HepG2 (cell line): ENCODE measurements around the gene MTMR3. TPM values are rescaled to one million over a fixed set of nuclear protein-coding genes. Genes with fewer than 3 reads are reported as not detected.

ENCODE experiments used
- KAT8 ChIP-seq: IDR thresholded peaks from 2 replicates; pipeline ENCODE4 v1.6.1; 2016; ENCODE audit warnings: missing genetic modification reagents, missing compliant biosample characterization
- MAFK ChIP-seq, 2 experiments: IDR thresholded peaks in 1 of 2; conservative IDR thresholded peaks in 1 of 2; 2 replicates each; pipeline ENCODE4 v1.6.1; 2011; ENCODE audit warnings: improper control_type of control experiment in 2 of 2, low read length in 2 of 2
- NR2C2 ChIP-seq: sonication (generic); formaldehyde crosslinking; IDR thresholded peaks from 2 replicates; pipeline ENCODE4 v1.4.0; 2020; ENCODE audit warnings: missing genetic modification reagents, mild to moderate bottlenecking, moderate library complexity, borderline replicate concordance
- SMAD1 ChIP-seq: sonication (generic); formaldehyde crosslinking; IDR thresholded peaks from 2 replicates; pipeline ENCODE4 v1.4.0; 2020; ENCODE audit warnings: missing genetic modification reagents, low read depth, mild to moderate bottlenecking, borderline replicate concordance
- THAP11 ChIP-seq: IDR thresholded peaks from 2 replicates; pipeline ENCODE4 v1.6.1; 2016; ENCODE audit warnings: missing biosample characterization, missing genetic modification reagents
- YEATS2 ChIP-seq: sonication (generic); formaldehyde crosslinking; IDR thresholded peaks from 2 replicates; pipeline ENCODE4 v1.4.0; 2020; ENCODE audit warnings: missing genetic modification reagents, borderline replicate concordance
- ZEB1 ChIP-seq: IDR thresholded peaks from 2 replicates; pipeline ENCODE4 v1.6.1; 2012; ENCODE audit warnings: mild to moderate bottlenecking, low read depth, inconsistent platforms; ENCODE audit not compliant: insufficient replicate concordance
- ZFP82 ChIP-seq: sonication (generic); formaldehyde crosslinking; IDR thresholded peaks from 2 replicates; pipeline ENCODE4 v1.5.1; 2020; ENCODE audit warnings: mild to moderate bottlenecking, missing genetic modification reagents, borderline replicate concordance
- ZNF138 ChIP-seq: sonication (generic); formaldehyde crosslinking; IDR thresholded peaks from 2 replicates; pipeline ENCODE4 v1.5.0; 2020; ENCODE audit warnings: mild to moderate bottlenecking, low read depth, missing genetic modification reagents
- ZNF501 ChIP-seq: sonication (generic); formaldehyde crosslinking; IDR thresholded peaks from 2 replicates; pipeline ENCODE4 v1.5.1; 2020; ENCODE audit warnings: mild to moderate bottlenecking, moderate library complexity, missing genetic modification reagents
- ZNF563 ChIP-seq: sonication (generic); formaldehyde crosslinking; IDR thresholded peaks from 2 replicates; pipeline ENCODE4 v1.8.0; 2022; ENCODE audit warnings: mild to moderate bottlenecking, moderate library complexity, missing genetic modification reagents
- ZNF652 ChIP-seq: IDR thresholded peaks from 2 replicates; pipeline ENCODE4 v1.6.1; 2016; ENCODE audit warnings: low read depth, borderline replicate concordance
- ZNF761 ChIP-seq: sonication (generic); formaldehyde crosslinking; conservative IDR thresholded peaks from 2 replicates; pipeline ENCODE4 v1.4.0; 2020; ENCODE audit warnings: mild to moderate bottlenecking, missing genetic modification reagents
- polyA plus RNA-seq, 8 experiments: library from polyadenylated mRNA; depleted of rRNA in 3 of 8; stranded (reverse) in 7 of 8; unstranded in 1 of 8; fragments of >200 nt; fragmentation: Illumina TruSeq in 4 of 8; extraction: Trizol in 4 of 8; gene quantifications; 2 replicates each; pipeline versions ENCODE4 v1.2.1 to v1.2.3, GENCODE V29; 2011 to 2016; ENCODE audit warnings: low read depth in 4 of 8, missing spikeins in 1 of 8, mixed read lengths in 1 of 8; ENCODE audit not compliant: insufficient read depth in 1 of 8
- total RNA-seq, 5 experiments: library from RNA; depleted of rRNA; stranded (reverse); fragments of >200 nt; fragmentation: Illumina TruSeq; extraction: Trizol; gene quantifications; 2 replicates each; pipeline ENCODE4 v1.2.3, GENCODE V29; 2016; ENCODE audit warnings: low read depth in 1 of 5
- TF ChIP-seq, protein P1 (sequence below): sonication (generic); formaldehyde crosslinking; IDR thresholded peaks from 2 replicates; pipeline ENCODE4 v1.8.1; 2023; ENCODE audit warnings: mild to moderate bottlenecking, inconsistent platforms, moderate library complexity, missing genetic modification reagents, borderline replicate concordance
- TF ChIP-seq, protein P2 (sequence below): fragments of 450-650 bp; IDR thresholded peaks from 2 replicates; pipeline ENCODE4 v1.6.1; 2017; ENCODE audit warnings: mild to moderate bottlenecking
- TF ChIP-seq, protein P3 (sequence below): sonication (generic); formaldehyde crosslinking; IDR thresholded peaks from 2 replicates; pipeline ENCODE4 v1.5.1; 2020; ENCODE audit warnings: mild to moderate bottlenecking, missing genetic modification reagents
- TF ChIP-seq, protein P4 (sequence below): fragments of 450-650 bp; IDR thresholded peaks from 2 replicates; pipeline ENCODE4 v1.6.1; 2016
- TF ChIP-seq, protein P5 (sequence below): IDR thresholded peaks from 2 replicates; pipeline ENCODE4 v1.6.1; 2016

The MTMR3 gene
- total and polyA plus RNA-seq, 2 of the 13 experiments (the other 11 are each of a cell fraction or from before 2014, with no cell fraction given), result 12.6 to 24.8 TPM

DNA sequence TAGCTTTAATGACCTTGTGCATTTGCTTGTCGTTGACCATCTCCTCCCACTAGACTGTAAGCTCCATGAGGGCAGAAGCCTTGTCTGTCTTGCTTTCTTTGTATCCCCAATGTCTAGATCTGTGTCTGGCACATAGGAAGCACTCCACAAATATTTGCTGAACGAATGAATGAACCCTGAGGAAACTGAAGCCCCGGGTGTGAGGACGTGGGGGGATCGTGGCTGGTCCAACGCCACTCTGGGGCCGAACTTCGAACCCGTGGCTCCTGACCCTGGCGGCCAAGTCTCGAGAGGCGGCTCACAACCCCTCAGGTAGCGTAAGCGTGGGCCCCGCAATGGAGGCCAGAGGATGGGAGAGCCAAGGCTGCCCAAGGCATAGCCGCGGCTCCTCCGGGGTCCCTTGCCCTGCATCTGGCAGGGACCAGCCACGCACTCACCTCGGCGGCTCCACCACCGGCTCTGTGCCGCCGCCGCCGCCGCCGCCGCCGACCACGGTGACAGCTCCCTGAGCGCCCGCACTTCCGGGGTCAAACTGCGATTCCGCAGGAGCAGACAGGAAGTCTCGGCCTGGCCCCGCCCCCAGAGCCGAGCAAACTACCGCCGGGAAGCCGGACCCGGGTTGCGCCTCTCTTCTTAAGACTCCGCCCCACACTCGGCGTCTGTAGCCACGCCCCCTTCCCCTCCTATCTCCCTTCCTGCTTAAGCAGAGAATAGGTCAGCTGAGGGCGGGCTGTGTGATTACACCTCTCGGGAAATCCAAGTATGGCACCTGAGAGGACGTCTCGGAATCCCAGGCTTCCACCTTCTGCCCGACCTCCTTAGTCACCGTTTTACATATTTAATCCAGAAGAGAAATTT lies 45.0 kb upstream of the MTMR3 start, which contains the start of gene ASCC2 (continued):
- peak; percentile 94 for TF ChIP-seq KAT8 (CRISPR knock-in tag)
- TF ChIP-seq, protein P1, sequence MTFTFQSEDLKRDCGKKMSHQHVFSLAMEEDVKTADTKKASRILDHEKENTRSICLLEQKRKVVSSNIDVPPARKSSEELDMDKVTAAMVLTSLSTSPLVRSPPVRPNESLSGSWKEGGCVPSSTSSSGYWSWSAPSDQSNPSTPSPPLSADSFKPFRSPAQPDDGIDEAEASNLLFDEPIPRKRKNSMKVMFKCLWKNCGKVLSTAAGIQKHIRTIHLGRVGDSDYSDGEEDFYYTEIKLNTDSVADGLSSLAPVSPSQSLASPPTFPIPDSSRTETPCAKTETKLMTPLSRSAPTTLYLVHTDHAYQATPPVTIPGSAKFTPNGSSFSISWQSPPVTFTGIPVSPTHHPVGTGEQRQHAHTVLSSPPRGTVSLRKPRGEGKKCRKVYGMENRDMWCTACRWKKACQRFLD (CRISPR knock-in tag), result 0 out of 2 replicates have a peak, but pooled peaks have one; percentile 30
- peak; percentile 73 for TF ChIP-seq ZNF501
- TF ChIP-seq ZNF138, result no peak; the same call in 1 of the 2 replicates
- no peak for TF ChIP-seq ZEB1
- TF ChIP-seq ZNF563 (CRISPR knock-in tag), result 0 out of 2 replicates have a peak, but pooled peaks have one; percentile 50
- TF ChIP-seq THAP11 (CRISPR knock-in tag), result peak; percentile 83
- no peak for TF ChIP-seq MAFK (conservative IDR thresholded peaks at IDR 0.05 in 1 of 2, IDR thresholded peaks at IDR 0.05 in 1 of 2; ENCODE audit: low read length in 2 of 2)
- 0 out of 2 replicates have a peak, but pooled peaks have one; percentile 20 for TF ChIP-seq ZNF652 (CRISPR knock-in tag)
- TF ChIP-seq, protein P2, sequence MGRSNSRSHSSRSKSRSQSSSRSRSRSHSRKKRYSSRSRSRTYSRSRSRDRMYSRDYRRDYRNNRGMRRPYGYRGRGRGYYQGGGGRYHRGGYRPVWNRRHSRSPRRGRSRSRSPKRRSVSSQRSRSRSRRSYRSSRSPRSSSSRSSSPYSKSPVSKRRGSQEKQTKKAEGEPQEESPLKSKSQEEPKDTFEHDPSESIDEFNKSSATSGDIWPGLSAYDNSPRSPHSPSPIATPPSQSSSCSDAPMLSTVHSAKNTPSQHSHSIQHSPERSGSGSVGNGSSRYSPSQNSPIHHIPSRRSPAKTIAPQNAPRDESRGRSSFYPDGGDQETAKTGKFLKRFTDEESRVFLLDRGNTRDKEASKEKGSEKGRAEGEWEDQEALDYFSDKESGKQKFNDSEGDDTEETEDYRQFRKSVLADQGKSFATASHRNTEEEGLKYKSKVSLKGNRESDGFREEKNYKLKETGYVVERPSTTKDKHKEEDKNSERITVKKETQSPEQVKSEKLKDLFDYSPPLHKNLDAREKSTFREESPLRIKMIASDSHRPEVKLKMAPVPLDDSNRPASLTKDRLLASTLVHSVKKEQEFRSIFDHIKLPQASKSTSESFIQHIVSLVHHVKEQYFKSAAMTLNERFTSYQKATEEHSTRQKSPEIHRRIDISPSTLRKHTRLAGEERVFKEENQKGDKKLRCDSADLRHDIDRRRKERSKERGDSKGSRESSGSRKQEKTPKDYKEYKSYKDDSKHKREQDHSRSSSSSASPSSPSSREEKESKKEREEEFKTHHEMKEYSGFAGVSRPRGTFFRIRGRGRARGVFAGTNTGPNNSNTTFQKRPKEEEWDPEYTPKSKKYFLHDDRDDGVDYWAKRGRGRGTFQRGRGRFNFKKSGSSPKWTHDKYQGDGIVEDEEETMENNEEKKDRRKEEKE, result no peak
- TF ChIP-seq, protein P3, sequence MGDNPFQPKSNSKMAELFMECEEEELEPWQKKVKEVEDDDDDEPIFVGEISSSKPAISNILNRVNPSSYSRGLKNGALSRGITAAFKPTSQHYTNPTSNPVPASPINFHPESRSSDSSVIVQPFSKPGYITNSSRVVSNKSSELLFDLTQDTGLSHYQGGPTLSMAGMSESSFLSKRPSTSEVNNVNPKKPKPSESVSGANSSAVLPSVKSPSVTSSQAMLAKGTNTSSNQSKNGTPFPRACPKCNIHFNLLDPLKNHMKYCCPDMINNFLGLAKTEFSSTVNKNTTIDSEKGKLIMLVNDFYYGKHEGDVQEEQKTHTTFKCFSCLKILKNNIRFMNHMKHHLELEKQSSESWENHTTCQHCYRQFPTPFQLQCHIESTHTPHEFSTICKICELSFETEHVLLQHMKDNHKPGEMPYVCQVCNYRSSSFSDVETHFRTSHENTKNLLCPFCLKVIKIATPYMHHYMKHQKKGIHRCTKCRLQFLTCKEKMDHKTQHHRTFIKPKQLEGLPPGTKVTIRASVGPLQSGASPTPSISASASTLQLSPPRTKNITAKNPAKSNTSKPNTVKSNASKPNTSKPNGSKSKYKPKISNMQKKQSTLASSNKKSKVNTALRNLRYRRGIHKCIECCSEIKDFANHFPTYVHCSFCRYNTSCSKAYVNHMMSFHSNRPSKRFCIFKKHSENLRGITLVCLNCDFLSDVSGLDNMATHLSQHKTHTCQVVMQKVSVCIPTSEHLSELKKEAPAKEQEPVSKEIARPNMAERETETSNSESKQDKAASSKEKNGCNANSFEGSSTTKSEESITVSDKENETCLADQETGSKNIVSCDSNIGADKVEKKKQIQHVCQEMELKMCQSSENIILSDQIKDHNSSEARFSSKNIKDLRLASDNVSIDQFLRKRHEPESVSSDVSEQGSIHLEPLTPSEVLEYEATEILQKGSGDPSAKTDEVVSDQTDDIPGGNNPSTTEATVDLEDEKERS (CRISPR knock-in tag), result no peak
- TF ChIP-seq NR2C2 (CRISPR knock-in tag), result peak; percentile 98
- TF ChIP-seq, protein P4, sequence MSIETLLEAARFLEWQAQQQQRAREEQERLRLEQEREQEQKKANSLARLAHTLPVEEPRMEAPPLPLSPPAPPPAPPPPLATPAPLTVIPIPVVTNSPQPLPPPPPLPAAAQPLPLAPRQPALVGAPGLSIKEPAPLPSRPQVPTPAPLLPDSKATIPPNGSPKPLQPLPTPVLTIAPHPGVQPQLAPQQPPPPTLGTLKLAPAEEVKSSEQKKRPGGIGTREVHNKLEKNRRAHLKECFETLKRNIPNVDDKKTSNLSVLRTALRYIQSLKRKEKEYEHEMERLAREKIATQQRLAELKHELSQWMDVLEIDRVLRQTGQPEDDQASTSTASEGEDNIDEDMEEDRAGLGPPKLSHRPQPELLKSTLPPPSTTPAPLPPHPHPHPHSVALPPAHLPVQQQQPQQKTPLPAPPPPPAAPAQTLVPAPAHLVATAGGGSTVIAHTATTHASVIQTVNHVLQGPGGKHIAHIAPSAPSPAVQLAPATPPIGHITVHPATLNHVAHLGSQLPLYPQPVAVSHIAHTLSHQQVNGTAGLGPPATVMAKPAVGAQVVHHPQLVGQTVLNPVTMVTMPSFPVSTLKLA, result 0 out of 2 replicates have a peak, but pooled peaks have one; percentile 7
- no peak for TF ChIP-seq SMAD1 (CRISPR knock-in tag)
- 0 out of 2 replicates have a peak, but pooled peaks have one; percentile 35 for TF ChIP-seq ZFP82 (CRISPR knock-in tag)
- TF ChIP-seq, protein P5, sequence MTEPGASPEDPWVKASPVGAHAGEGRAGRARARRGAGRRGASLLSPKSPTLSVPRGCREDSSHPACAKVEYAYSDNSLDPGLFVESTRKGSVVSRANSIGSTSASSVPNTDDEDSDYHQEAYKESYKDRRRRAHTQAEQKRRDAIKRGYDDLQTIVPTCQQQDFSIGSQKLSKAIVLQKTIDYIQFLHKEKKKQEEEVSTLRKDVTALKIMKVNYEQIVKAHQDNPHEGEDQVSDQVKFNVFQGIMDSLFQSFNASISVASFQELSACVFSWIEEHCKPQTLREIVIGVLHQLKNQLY (CRISPR knock-in tag), result 0 out of 2 replicates have a peak, but pooled peaks have one; percentile 27
- peak; percentile 73; the same call in 1 of the 2 replicates for TF ChIP-seq ZNF761
- TF ChIP-seq YEATS2 (CRISPR knock-in tag), result peak; percentile 61; the same call in 1 of the 2 replicates
